Right lobe of liver (tissue), 6 donors: ENCODE results near the gene SRP68. TPM values are rescaled to one million over a fixed set of nuclear protein-coding genes. Genes with fewer than 3 reads are reported as not detected.

Experiments
- ATAC-seq, 4 donors: fragments of 200-7000 bp; cut with Tn5 transposase; one replicate each; pipeline ENCODE4 v1.9.1; 2020; ENCODE audit warnings: mild to moderate bottlenecking in 4 of 4, moderate library complexity in 4 of 4
- DNase-seq, 3 donors: peaks; one replicate each; pipeline ENCODE4 v3.0.0-alpha.2; 2020
- H3K27ac ChIP-seq, 3 donors: fragments of 200-600 bp; one replicate each; pipeline ENCODE4 v1.8.0; 2022
- H3K27me3 ChIP-seq, 2 donors: fragments of 200-600 bp; one replicate each; pipeline ENCODE4 v1.8.0; 2022
- H3K36me3 ChIP-seq, 4 donors: fragments of 200-600 bp; sonication (generic) in 1 of 4; one replicate each; pipeline versions ENCODE4 v1.5.1 to v1.8.0; 2017 to 2022; ENCODE audit warnings: control low read depth in 1 of 4
- H3K4me1 ChIP-seq, 4 donors: fragments of 200-600 bp; sonication (generic) in 1 of 4; one replicate each; pipeline versions ENCODE4 v1.5.1 to v1.8.0; 2017 to 2022; ENCODE audit warnings: control low read depth in 1 of 4
- H3K4me3 ChIP-seq, 3 donors: fragments of 200-600 bp; one replicate each; pipeline ENCODE4 v1.8.0; 2022
- H3K9me3 ChIP-seq, 4 donors: fragments of 200-600 bp; sonication (generic) in 1 of 4; one replicate each; pipeline versions ENCODE4 v1.5.1 to v1.8.0; 2017 to 2022; ENCODE audit warnings: control low read depth in 1 of 4
- POLR2A ChIP-seq: fragments of 450-650 bp; IDR thresholded peaks from one replicate; pipeline ENCODE4 v1.6.1; 2017; ENCODE audit warnings: antibody characterized with exemption, mild to moderate bottlenecking
- WGBS: methylation state at CpG from one replicate; pipeline ENCODE4 v1.1.6; 2018; ENCODE audit warnings: low coverage, low lambda C conversion rate; ENCODE audit not compliant: insufficient coverage; ENCODE audit errors: missing lambda C conversion rate; 5-methylcytosine and 5-hydroxymethylcytosine counted together
- intact Hi-C, 2 donors: fragments of 100-400 bp; cut with DNase I; formaldehyde crosslinking; loops; one replicate each; pipeline versions ENCODE4 v1.11.2 to v1.14.1; 2022
- total RNA-seq, 6 experiments: library from RNA; depleted of rRNA in 2 of 6; stranded (reverse); fragments of >200 nt in 2 of 6; fragmentation: NEBNext Ultra II Directional in 3 of 6; extraction: Animal tissue kit (Norgen Biotek cat#: 25700) in 3 of 6; gene quantifications; one replicate each; pipeline versions ENCODE4 v1.1.0 to v1.2.4, GENCODE V29; 2016 to 2023
- TF ChIP-seq, protein P1 (sequence below), 4 donors: fragments of 200-600 bp in 3 of 4; fragments of 450-650 bp in 1 of 4; IDR thresholded peaks; one replicate each; pipeline versions ENCODE4 v1.5.1 to v1.8.0; 2016 to 2022; ENCODE audit warnings: antibody characterized with exemption in 4 of 4, mild to moderate bottlenecking in 2 of 4
- donor health status: DM: no; HTN: yes; CAD: no.
- donor health status: DM: no; HTN: no; CAD: no.
- donor health status: DM: no; HTN: no; CAD: no.
- donor health status: DM: no; HTN: yes; CAD: no.
- donor health status: DM: no; HTN: yes; CAD: no.

SRP68 gene
- total RNA-seq, 6 experiments from 2014 or later: 31.0 to 37.0 (median 35.1) TPM

DNA sequence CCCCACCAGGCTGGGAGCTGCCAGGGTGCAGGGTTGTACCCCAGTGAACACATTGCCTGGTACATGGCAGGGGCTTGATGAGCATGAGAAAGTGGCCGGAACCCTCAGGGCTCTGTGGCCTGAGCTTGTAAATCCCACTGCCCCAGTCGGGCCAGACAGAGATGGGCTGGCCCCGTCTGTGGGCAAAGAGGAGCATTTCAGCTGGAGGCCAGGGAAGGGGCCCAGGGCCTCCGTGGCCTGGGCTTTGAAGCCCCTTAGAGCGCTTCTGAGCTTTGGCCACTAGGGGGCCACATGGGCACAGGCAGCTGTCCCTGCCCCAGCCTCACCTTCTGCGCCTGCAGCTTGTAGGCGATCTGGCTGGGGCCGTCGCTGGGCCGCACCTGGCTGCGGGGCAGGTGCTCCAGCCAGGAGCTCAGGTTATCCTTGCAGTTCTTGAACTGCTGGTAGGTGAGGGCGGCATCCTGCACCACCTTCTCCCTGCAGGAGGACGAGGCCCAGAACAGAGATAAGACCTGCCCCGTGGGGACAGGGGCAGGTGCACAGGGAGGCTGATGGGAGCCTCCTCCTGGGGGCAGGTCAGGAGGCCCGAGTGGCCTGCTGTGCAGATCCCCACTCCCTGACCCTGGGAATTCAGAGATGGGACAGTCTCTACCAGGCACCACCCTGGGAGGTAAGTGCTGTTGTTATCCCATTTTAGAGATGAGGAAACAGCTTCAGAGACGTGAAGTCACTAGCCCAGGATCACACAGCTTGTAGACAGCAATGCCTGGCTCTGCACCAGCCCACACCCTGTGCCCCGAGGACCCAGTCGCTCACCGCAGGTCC lies 58.0 kb downstream of the SRP68 start:
- WGBS: 20% methylated on average over 1 of the region's 19 CpGs
- intact Hi-C loops: loop anchor here in 1 of 2 donors (10.0 kb wide), 1 partner anchor 270 kb away; no protein-coding TSS in a partner anchor

DNA sequence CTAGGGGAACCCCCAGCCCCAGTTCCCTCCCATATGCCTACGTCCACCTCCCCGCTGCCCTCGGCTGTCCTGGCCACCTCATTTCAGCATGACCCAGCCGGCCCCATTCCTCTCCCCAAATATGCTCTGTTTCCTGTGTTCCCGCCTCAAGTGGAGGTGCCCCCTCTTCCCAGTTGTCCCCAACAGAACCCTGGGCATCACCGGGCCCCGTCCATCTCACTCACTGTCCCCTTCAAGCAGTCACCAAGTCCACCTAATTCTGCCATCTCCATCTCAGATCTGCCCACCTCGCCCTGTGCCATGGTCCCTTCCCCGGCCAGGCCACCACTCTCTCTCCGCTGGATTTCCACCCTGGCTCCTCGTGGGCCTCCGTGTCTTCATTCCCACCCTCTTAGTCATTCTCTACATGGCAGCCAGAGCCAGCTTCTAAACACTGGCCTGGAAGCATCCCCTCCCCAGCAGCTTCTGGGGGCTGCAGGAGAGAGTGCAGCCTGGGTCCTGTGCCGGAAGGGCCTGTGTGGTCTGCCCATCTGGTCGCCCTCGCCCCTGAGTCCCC lies 58.9 kb downstream of the SRP68 start:
- Histone ChIP-seq H3K27me3 (no peaks in the 10 kb centered on the region), H3K27ac (no peak overlapping the region), H3K4me1 (no peaks in the 10 kb centered on the region), H3K9me3 (no peaks in the 10 kb centered on the region), H3K36me3 (no peaks in the 10 kb centered on the region), H3K4me3 (no peak overlapping the region)
- intact Hi-C loops: loop anchor here in 1 of 2 donors (10.0 kb wide), 1 partner anchor 271 kb away; no protein-coding TSS in a partner anchor
- WGBS: 56% methylated on average over 12 of the region's 15 CpGs
- DNase-seq (no peak), ATAC-seq (no peak)
- TF ChIP-seq, protein P1, sequence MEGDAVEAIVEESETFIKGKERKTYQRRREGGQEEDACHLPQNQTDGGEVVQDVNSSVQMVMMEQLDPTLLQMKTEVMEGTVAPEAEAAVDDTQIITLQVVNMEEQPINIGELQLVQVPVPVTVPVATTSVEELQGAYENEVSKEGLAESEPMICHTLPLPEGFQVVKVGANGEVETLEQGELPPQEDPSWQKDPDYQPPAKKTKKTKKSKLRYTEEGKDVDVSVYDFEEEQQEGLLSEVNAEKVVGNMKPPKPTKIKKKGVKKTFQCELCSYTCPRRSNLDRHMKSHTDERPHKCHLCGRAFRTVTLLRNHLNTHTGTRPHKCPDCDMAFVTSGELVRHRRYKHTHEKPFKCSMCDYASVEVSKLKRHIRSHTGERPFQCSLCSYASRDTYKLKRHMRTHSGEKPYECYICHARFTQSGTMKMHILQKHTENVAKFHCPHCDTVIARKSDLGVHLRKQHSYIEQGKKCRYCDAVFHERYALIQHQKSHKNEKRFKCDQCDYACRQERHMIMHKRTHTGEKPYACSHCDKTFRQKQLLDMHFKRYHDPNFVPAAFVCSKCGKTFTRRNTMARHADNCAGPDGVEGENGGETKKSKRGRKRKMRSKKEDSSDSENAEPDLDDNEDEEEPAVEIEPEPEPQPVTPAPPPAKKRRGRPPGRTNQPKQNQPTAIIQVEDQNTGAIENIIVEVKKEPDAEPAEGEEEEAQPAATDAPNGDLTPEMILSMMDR (IDR thresholded peaks at IDR 0.05): no peak
- no peak for TF ChIP-seq POLR2A

More for the DNA sequence above, 58.0 kb downstream of the SRP68 start:
- no peak overlapping the region for H3K27ac ChIP-seq
- no peaks in the 10 kb centered on the region for H3K9me3 ChIP-seq
- no peaks in the 10 kb centered on the region for H3K27me3 ChIP-seq
- H3K4me1 ChIP-seq: no peaks in the 10 kb centered on the region
- H3K4me3 ChIP-seq: no peak overlapping the region
- H3K36me3 ChIP-seq: no peaks in the 10 kb centered on the region
- peak; percentile 84 to 94 (median 92) for ATAC-seq
- DNase-seq: peak; percentile 75 to 81 (median 78)
- TF ChIP-seq, protein P1 (IDR thresholded peaks at IDR 0.05): peak; percentile 90 to 98 (median 97)
- no peak for TF ChIP-seq POLR2A

DNA sequence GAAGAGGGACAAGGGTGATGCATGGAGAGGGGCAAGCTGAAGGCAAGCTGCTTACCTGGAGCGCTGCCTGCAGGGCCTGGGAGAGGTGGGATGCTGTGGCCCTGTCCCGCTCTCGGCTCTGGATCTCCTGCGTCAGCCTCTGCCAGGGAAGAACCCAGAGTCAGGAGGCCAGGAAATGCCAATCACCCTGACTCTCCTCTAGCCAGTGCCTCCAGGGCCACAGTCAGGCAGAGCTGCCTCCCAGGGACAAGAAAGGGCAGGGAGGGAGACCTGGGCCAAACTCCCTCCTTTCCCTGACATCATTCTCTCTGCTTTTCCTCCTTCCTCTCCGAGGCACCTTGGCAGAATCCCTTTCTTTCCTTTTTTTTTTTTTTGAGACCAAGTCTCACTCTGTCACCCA lies 60.4 kb downstream of the SRP68 start:
- TF ChIP-seq POLR2A: no peak
- TF ChIP-seq, protein P1 (IDR thresholded peaks at IDR 0.05): no peak
- Histone ChIP-seq H3K27me3 (no peaks in the 10 kb centered on the region), H3K9me3 (no peaks in the 10 kb centered on the region), H3K36me3 (no peaks in the 10 kb centered on the region), H3K27ac (no peak overlapping the region), H3K4me1 (no peaks in the 10 kb centered on the region), H3K4me3 (no peak overlapping the region)
- intact Hi-C loops: loop anchor here in 1 of 2 donors (10.0 kb wide), 1 partner anchor 273 kb away; no protein-coding TSS in a partner anchor
- WGBS: 45% methylated on average over 1 of the region's 5 CpGs
- ATAC-seq (no peak), DNase-seq (no peak)

DNA sequence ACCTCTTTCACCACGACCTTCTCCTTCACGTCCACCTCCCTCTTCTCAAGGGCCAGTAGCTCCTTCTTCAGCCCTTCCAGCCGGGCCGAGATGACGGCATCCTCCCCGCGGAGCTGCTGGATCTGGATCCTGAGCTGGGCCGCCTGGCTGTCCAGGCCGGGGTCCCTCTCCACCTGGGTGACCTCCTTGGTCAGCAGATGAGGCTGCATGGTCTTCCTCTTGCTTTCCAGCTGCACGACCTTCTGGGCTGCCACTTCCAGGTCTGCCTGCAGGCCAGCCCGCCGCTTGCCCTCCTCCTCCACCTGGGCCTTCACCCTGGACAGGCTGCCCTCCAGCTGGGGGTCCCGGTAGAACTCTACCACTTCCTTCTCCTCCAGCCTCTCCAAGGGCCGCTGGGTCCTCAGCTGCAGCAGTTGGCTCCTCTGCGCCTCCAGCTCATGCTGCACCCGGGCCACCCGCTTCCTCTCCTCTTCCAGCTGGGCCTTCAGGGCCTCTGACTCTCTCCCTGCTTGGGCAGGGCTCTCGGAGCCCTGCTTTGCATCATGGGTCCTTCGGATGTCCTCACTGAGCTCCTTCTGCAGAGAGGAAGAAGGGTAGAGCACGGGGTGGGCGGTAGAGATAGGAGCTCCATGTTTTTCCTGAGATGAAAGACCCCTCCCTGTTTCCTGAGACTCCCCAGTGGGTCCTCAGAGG lies 62.2 kb downstream of the SRP68 start:
- Histone ChIP-seq H3K4me1 (peaks cover 0 to 5% (median 3%) of the 10 kb centered on the region in 4 donors), H3K36me3 (no peaks in the 10 kb centered on the region), H3K27ac (no peak overlapping the region), H3K4me3 (no peak overlapping the region), H3K9me3 (no peaks in the 10 kb centered on the region), H3K27me3 (no peaks in the 10 kb centered on the region)
- WGBS: 66% methylated on average over 10 of the region's 21 CpGs
- intact Hi-C loops: loop anchor here (5.0 to 10.0 kb wide), 2 partner anchors 103 to 275 kb away; no protein-coding TSS in a partner anchor
- no peak for DNase-seq
- no peak for ATAC-seq
- no peak for TF ChIP-seq POLR2A
- TF ChIP-seq, protein P1 (IDR thresholded peaks at IDR 0.05): no peak
